ENCODE results near the gene PDE10A.

The PDE10A gene

DNA sequence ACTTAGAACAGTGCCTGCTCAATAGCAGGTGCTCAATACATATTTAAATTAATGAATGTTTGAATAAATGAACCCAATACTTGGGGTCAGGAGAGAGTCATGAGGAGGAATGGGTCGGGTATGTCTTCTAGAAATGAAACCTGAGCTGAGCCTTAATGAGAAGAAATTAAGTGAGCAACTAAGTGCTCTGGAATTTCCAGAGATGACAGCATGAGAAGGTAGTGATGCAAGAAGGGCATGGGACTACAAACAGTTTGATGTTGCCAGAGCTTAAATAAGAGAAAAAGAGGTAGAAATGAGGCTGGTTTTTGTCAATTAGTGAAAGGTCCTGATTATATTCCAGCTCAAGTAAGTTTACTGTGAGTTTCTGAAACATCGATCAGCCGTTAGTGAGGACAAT, 82.9 kb downstream of the PDE10A start:
- Histone ChIP-seq H3K27me3 (ENCODE audit: control insufficient read depth in 1 of 2, insufficient read depth in 2 of 2, low read length in 2 of 2) (no peaks in the 10 kb centered on the region), H3K4me1 (ENCODE audit: insufficient read depth, low read length) (no peaks in the 10 kb centered on the region)

DNA sequence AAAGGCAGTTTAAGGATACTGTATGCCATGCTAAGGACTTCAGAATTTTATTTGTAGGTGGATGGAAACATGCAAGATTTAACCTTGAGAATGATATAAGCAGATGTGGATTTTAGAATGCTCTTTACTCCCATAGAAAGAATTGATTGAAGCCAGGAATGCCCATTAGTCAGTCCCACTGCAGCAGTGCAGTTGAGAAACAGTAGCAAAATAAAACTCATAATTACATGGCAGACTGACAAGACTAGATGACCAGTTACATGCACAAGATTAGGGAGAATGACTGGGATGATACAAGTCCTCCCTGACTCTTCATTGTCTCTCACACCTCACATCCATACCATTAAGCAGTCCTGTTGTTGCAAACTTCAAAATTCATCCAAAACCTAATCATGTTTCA, 83.9 kb downstream of the PDE10A start:
- no peak overlapping the region for H3K27ac ChIP-seq (ENCODE audit: low read depth, low read length)
- no peaks in the 10 kb centered on the region for H3K36me3 ChIP-seq (ENCODE audit: insufficient read depth, low read length)
- no peak overlapping the region for H3K4me3 ChIP-seq (ENCODE audit: low read depth in 1 of 2, low read length in 2 of 2)
- H3K9ac ChIP-seq (ENCODE audit: low read length) = no peak overlapping the region
- no peaks in the 10 kb centered on the region for H3K9me3 ChIP-seq (ENCODE audit: low read length)
- no peaks in the 10 kb centered on the region for H3K27me3 ChIP-seq (ENCODE audit: control insufficient read depth in 1 of 2, insufficient read depth in 2 of 2, low read length in 2 of 2)
- no peaks in the 10 kb centered on the region for H3K4me1 ChIP-seq (ENCODE audit: insufficient read depth, low read length)

More for the DNA sequence above, 82.9 kb downstream of the PDE10A start:
- H3K27ac ChIP-seq (ENCODE audit: low read depth, low read length) = no peak overlapping the region
- H3K9ac ChIP-seq (ENCODE audit: low read length) = no peak overlapping the region
- no peak overlapping the region for H3K4me3 ChIP-seq (ENCODE audit: low read depth in 1 of 2, low read length in 2 of 2)
- no peaks in the 10 kb centered on the region for H3K36me3 ChIP-seq (ENCODE audit: insufficient read depth, low read length)
- no peaks in the 10 kb centered on the region for H3K9me3 ChIP-seq (ENCODE audit: low read length)

DNA sequence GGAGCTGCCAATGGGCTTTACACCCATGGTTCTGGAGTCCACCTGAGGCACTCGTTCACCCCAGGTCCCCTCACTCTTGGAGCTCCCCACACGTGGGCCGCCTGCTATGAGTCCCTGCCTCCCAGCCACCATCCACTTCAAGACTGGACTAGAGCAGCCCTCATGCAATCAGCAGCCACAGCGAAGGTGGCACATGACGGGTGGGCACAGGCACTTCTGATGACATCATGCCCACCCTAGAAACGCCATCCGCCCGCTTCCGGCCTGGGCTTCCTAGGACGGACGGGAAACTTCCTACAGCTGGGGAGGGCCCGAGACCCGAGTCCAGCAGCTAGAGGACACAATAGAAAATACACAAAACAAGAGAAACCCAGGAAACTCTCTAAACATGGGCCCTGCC, 85.5 kb downstream of the PDE10A start:
- Histone ChIP-seq H3K27ac (ENCODE audit: low read depth, low read length) (no peak overlapping the region), H3K36me3 (ENCODE audit: insufficient read depth, low read length) (no peaks in the 10 kb centered on the region), H3K4me3 (ENCODE audit: low read depth in 1 of 2, low read length in 2 of 2) (no peak overlapping the region)

DNA sequence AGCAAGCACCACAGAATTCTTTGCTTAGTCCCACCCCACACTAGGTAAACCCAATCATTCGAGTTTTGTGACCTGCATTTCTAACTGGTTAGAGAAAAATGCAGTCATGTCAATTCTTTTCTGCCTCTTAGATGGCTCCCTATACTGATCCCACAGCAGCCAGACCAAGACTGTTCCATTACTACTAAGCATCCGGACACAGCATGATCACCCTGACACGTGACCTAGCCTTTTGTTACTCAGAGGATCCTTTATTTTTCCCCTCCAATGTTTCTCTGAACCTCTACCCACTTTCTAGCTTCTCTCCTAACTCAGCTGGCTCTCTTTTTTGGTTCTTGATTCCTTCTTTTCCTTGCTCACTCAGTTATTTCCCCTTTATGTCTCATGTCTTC, 87.9 kb downstream of the PDE10A start:
- Histone ChIP-seq H3K27ac (ENCODE audit: low read depth, low read length) (no peak overlapping the region), H3K9ac (ENCODE audit: low read length) (no peak overlapping the region), H3K4me3 (ENCODE audit: low read depth in 1 of 2, low read length in 2 of 2) (no peak overlapping the region), H3K9me3 (ENCODE audit: low read length) (no peaks in the 10 kb centered on the region), H3K27me3 (ENCODE audit: control insufficient read depth in 1 of 2, insufficient read depth in 2 of 2, low read length in 2 of 2) (no peaks in the 10 kb centered on the region), H3K4me1 (ENCODE audit: insufficient read depth, low read length) (peaks cover 6% of the 10 kb centered on the region), H3K36me3 (ENCODE audit: insufficient read depth, low read length) (no peaks in the 10 kb centered on the region)

More for the DNA sequence above, 85.5 kb downstream of the PDE10A start:
- no peaks in the 10 kb centered on the region for H3K9me3 ChIP-seq (ENCODE audit: low read length)
- H3K9ac ChIP-seq (ENCODE audit: low read length) = no peak overlapping the region
- H3K27me3 ChIP-seq (ENCODE audit: control insufficient read depth in 1 of 2, insufficient read depth in 2 of 2, low read length in 2 of 2) = no peaks in the 10 kb centered on the region
- peaks cover 6% of the 10 kb centered on the region for H3K4me1 ChIP-seq (ENCODE audit: insufficient read depth, low read length)

DNA sequence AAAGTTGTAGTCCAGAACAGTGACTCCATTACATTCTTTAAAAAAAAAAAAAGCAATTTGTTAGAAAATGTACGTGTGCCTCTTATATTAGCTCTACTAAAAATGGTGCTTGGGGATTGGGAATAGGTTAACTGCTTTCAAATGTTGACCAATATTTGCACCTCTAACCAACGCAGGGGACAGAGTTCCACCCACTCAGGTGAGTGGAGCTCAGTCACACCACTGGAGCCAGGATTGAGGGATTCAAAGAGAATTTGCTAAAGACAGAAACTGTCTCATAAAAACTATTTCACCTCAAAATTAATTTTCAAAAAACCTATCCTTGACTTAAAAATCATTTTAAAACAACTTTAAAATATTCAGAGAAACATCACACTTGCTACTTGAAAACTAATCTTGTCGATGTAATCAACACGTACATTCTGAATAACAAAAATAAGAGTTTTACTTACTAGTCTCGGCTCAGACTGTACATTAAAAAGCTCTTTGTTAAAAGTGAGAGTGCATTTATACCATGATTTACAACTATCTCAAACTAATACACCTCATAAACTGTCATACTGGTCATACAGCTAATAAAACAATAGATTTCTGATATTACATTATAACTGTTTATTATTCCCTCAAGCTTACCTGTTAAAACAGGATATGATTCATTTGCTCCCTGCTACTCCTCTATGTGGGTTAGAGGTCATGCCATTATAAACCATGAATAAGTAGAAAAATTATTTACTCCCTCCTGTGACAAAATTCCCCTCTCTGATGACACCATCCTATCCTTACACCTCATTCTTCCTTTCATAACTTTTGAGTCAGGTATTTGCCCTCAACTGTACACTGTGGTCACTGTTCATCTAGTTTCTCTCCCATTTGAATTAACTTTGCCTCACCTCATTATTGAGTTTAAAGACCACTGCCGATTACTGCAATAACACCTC, 88.6 kb downstream of the PDE10A start:
- no peak overlapping the region for H3K27ac ChIP-seq (ENCODE audit: low read depth, low read length)
- no peaks in the 10 kb centered on the region for H3K36me3 ChIP-seq (ENCODE audit: insufficient read depth, low read length)
- H3K9ac ChIP-seq (ENCODE audit: low read length) = no peak overlapping the region
- H3K9me3 ChIP-seq (ENCODE audit: low read length) = no peaks in the 10 kb centered on the region
- peaks cover 6% of the 10 kb centered on the region for H3K4me1 ChIP-seq (ENCODE audit: insufficient read depth, low read length)
- no peak overlapping the region for H3K4me3 ChIP-seq (ENCODE audit: low read depth in 1 of 2, low read length in 2 of 2)
- no peaks in the 10 kb centered on the region for H3K27me3 ChIP-seq (ENCODE audit: control insufficient read depth in 1 of 2, insufficient read depth in 2 of 2, low read length in 2 of 2)

DNA sequence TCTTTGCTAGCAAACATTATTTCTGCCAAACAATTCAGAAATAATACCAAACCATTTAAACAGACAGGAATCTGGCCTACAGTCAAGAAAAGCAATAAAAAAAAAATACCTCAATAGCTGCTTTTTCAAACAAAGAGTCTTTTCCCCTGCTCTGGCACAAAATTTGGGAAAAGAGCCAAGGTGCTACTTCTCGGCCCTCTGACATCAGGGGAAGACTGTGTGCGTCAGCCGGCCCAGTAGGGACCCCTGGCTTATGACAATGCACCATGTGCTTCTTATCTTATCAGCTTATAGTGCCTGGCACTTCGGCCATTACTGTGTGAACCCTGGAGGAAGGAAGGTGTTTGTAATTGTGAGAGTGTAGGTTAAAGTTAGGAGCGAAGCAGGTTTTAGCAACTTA, 89.4 kb downstream of the PDE10A start:
- no peaks in the 10 kb centered on the region for H3K36me3 ChIP-seq (ENCODE audit: insufficient read depth, low read length)
- no peaks in the 10 kb centered on the region for H3K27me3 ChIP-seq (ENCODE audit: control insufficient read depth in 1 of 2, insufficient read depth in 2 of 2, low read length in 2 of 2)
- H3K4me3 ChIP-seq (ENCODE audit: low read depth in 1 of 2, low read length in 2 of 2) = no peak overlapping the region
- no peak overlapping the region for H3K9ac ChIP-seq (ENCODE audit: low read length)
- H3K9me3 ChIP-seq (ENCODE audit: low read length) = no peaks in the 10 kb centered on the region
- H3K27ac ChIP-seq (ENCODE audit: low read depth, low read length) = no peak overlapping the region
- peaks cover 6% of the 10 kb centered on the region for H3K4me1 ChIP-seq (ENCODE audit: insufficient read depth, low read length)

DNA sequence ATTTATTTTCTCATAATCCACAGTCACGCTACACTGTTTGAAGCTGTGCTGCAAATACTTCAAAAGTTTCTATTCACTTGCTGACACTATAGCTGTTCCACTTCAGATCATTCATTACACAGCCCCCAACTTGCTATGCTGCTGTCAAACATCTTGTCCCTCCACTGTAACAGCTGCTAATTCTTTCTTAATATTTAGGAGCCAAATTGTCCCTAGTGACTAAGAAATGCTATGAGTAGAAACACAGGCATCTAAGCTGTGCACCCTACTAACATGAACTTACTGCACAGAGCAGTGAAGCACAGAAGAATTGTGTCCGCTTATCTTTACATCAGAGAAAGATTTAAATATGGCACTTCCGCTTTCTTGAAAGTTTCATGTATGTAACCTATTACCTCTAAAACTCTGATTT, 91.3 kb downstream of the PDE10A start:
- H3K4me1 ChIP-seq (ENCODE audit: insufficient read depth, low read length) = peaks cover 6% of the 10 kb centered on the region
- no peaks in the 10 kb centered on the region for H3K36me3 ChIP-seq (ENCODE audit: insufficient read depth, low read length)
- no peak overlapping the region for H3K9ac ChIP-seq (ENCODE audit: low read length)
- H3K27ac ChIP-seq (ENCODE audit: low read depth, low read length) = no peak overlapping the region
- no peak overlapping the region for H3K4me3 ChIP-seq (ENCODE audit: low read depth in 1 of 2, low read length in 2 of 2)
- no peaks in the 10 kb centered on the region for H3K27me3 ChIP-seq (ENCODE audit: control insufficient read depth in 1 of 2, insufficient read depth in 2 of 2, low read length in 2 of 2)
- no peaks in the 10 kb centered on the region for H3K9me3 ChIP-seq (ENCODE audit: low read length)

DNA sequence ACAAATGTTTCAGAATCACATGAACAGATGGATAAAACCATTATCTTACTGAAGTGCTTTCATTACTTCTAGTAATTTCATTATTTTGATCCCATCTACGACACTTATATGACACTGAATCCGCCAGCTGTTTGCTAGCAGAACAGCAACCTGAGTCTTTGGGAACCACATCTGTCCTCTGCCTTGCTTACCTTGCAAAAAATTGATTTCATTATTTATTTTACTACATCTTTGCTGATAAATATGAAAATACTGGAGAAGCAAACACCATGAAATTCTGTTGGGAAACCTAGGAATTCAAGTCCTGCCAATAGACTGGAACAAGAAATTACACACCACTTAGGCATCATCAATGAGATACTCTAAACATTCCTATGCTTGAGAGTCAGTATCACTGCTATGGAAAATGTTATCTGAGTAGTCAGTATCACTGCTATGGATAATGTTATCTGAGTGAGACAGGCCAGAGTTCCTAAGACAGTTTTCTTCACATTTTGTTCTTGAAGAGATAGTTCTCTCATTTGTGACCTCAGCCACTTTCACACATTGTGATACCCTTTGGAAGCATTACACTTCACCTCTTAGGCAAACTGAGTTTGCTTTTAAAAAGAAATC, 91.9 kb downstream of the PDE10A start:
- Histone ChIP-seq H3K36me3 (ENCODE audit: insufficient read depth, low read length) (no peaks in the 10 kb centered on the region), H3K27me3 (ENCODE audit: control insufficient read depth in 1 of 2, insufficient read depth in 2 of 2, low read length in 2 of 2) (no peaks in the 10 kb centered on the region), H3K9ac (ENCODE audit: low read length) (no peak overlapping the region), H3K4me3 (ENCODE audit: low read depth in 1 of 2, low read length in 2 of 2) (no peak overlapping the region), H3K27ac (ENCODE audit: low read depth, low read length) (no peak overlapping the region), H3K4me1 (ENCODE audit: insufficient read depth, low read length) (peaks cover 6% of the 10 kb centered on the region), H3K9me3 (ENCODE audit: low read length) (no peaks in the 10 kb centered on the region)

DNA sequence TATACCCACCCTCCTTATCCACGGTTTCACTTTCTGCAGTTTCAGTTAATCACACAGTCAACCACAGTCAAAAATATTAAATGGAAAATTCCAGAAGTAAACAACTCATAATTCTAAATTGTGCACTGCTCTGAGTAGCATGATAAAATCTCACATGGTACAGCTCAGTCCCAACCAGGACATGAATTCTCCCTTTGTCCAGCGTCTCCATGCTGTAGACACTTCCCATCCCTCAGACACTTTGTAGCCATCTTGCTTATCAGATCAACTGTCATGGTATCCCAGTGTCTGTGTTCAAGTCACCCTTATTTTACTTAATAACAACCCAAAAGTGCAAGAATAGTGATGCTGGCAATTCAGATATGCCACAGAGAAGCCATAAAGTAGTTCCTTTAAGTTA, 94.7 kb downstream of the PDE10A start:
- H3K27me3 ChIP-seq (ENCODE audit: control insufficient read depth in 1 of 2, insufficient read depth in 2 of 2, low read length in 2 of 2) = no peaks in the 10 kb centered on the region
- no peak overlapping the region for H3K9ac ChIP-seq (ENCODE audit: low read length)
- H3K9me3 ChIP-seq (ENCODE audit: low read length) = no peaks in the 10 kb centered on the region
- H3K36me3 ChIP-seq (ENCODE audit: insufficient read depth, low read length) = no peaks in the 10 kb centered on the region
- peaks cover under 1% of the 10 kb centered on the region for H3K4me1 ChIP-seq (ENCODE audit: insufficient read depth, low read length)
- no peak overlapping the region for H3K27ac ChIP-seq (ENCODE audit: low read depth, low read length)
- no peak overlapping the region for H3K4me3 ChIP-seq (ENCODE audit: low read depth in 1 of 2, low read length in 2 of 2)

DNA sequence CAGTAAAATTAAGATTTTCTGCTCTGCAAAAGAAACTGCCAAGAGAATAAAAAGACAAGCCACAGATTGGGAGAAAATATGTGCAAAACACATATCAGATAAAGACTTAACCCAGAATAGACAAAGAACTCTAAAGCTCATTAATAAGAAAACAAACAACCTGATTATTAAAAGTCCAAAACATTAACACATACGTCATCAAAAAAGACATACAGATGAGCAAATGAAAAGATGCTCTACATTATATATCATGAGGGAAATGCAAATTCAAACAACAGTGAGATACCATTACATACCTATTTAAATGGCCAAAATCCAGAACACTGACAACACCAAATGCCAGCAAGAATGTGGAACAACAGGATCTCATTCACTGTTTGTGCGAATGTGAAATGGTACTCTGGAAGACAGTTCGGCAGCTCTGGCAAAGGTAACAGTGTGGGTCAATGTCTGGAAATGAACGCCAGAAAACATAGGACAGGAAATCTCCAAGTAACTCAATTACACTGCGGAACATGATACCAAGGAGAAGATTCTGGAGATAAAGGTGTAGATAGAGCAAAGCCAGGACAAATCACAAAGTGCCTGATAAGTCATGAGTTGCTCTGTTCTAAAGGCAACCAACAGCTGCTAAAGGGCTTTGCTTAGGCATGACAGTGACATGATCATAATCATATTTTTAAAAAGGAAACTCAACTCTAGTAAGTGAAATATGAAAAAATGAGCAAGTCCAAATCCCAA, 96.8 kb downstream of the PDE10A start:
- H3K4me1 ChIP-seq (ENCODE audit: insufficient read depth, low read length) = no peaks in the 10 kb centered on the region
- no peak overlapping the region for H3K27ac ChIP-seq (ENCODE audit: low read depth, low read length)
- H3K36me3 ChIP-seq (ENCODE audit: insufficient read depth, low read length) = no peaks in the 10 kb centered on the region
- no peak overlapping the region for H3K4me3 ChIP-seq (ENCODE audit: low read depth in 1 of 2, low read length in 2 of 2)
- H3K9ac ChIP-seq (ENCODE audit: low read length) = no peak overlapping the region
- H3K27me3 ChIP-seq (ENCODE audit: control insufficient read depth in 1 of 2, insufficient read depth in 2 of 2, low read length in 2 of 2) = no peaks in the 10 kb centered on the region
- H3K9me3 ChIP-seq (ENCODE audit: low read length) = no peaks in the 10 kb centered on the region

DNA sequence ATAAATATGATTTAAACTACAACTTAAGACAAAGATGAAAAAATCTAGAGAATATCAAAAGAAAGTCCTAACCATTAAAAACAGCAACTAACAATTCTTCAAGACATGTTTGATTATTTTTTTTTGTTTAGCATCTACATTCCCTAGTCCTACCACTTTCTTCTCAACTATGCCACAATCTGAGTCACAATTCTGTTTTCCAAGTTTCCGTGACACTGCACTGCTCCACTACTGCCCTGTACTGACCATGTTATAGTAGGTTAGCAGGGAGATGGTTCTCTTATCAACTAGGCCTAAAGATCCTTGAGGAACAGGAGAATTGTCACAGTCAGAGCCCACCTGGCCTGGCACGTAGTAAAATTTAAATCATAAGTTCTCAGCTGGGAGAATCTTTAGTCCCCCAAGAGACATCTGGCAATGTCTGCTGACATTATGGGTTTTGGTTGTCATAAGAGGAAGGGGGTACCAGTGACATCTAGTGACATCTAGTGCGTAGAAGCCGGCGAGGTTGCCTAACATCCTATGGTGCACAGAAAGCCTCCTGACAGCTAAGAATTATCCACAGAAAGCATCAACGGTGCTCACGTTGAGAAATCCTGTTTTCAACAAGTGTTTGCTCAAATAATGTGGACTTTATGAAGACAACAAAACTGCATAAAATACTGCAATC, 100.5 kb downstream of the PDE10A start:
- no peaks in the 10 kb centered on the region for H3K27me3 ChIP-seq (ENCODE audit: control insufficient read depth in 1 of 2, insufficient read depth in 2 of 2, low read length in 2 of 2)
- no peak overlapping the region for H3K27ac ChIP-seq (ENCODE audit: low read depth, low read length)
- H3K4me3 ChIP-seq (ENCODE audit: low read depth in 1 of 2, low read length in 2 of 2) = no peak overlapping the region
- no peaks in the 10 kb centered on the region for H3K4me1 ChIP-seq (ENCODE audit: insufficient read depth, low read length)
- no peak overlapping the region for H3K9ac ChIP-seq (ENCODE audit: low read length)
- H3K36me3 ChIP-seq (ENCODE audit: insufficient read depth, low read length) = no peaks in the 10 kb centered on the region
- H3K9me3 ChIP-seq (ENCODE audit: low read length) = no peaks in the 10 kb centered on the region

All from muscle layer of colon (tissue), 2 donors.